CD4-positive, CD25-positive, alpha-beta regulatory T cell (primary cell): Measurements from ENCODE around the gene TMEM260. TPM values are rescaled to one million over a fixed set of nuclear protein-coding genes. Genes with fewer than 3 reads are reported as not detected.

Experiments
- ATAC-seq, 2 donors: fragments of 150-1000 bp; cut with Tn5 transposase; one replicate each; pipeline ENCODE4 v1.10.0; 2021; ENCODE audit warnings: low read depth in 2 of 2, moderate number of reproducible peaks in 2 of 2, moderate library complexity in 1 of 2
- DNase-seq, 3 donors: peaks; one replicate each; pipeline versions ENCODE4 v3.0.0 to v3.0.0-alpha.2; 2012 to 2022; ENCODE audit warnings: mixed read lengths in 1 of 3
- H3K27ac ChIP-seq: one replicate; pipeline ENCODE4 v1.7.0; 2013; ENCODE audit warnings: mild to moderate bottlenecking, low read length; ENCODE audit not compliant: insufficient read depth, poor library complexity, severe bottlenecking
- H3K27me3 ChIP-seq: one replicate; pipeline ENCODE4 v1.7.0; 2013; ENCODE audit warnings: low read length; ENCODE audit not compliant: control insufficient read depth, insufficient read depth
- H3K36me3 ChIP-seq: one replicate; pipeline ENCODE4 v1.7.0; 2013; ENCODE audit warnings: mild to moderate bottlenecking, low read length, moderate library complexity; ENCODE audit not compliant: control insufficient read depth, insufficient read depth
- H3K4me1 ChIP-seq: 2 replicates; pipeline ENCODE4 v1.7.0; 2013; ENCODE audit warnings: mild to moderate bottlenecking, low read length; ENCODE audit not compliant: insufficient read depth, control insufficient read depth, poor library complexity, severe bottlenecking
- H3K4me3 ChIP-seq: one replicate; pipeline ENCODE4 v1.7.0; 2013; ENCODE audit warnings: low read depth, mild to moderate bottlenecking, low read length, moderate library complexity
- H3K9me3 ChIP-seq, 2 experiments: 1 replicate in 1 of 2; 2 replicates in 1 of 2; pipeline ENCODE4 v1.7.0; 2013; ENCODE audit warnings: low read length in 2 of 2, mild to moderate bottlenecking in 1 of 2, moderate library complexity in 1 of 2; ENCODE audit not compliant: control insufficient read depth in 2 of 2
- H3K27ac Mint-ChIP-seq, 3 donors: one replicate each; pipeline ENCODE4 v1.8.0; 2020 to 2022; ENCODE audit warnings: mild to moderate bottlenecking in 3 of 3, mixed read lengths in 3 of 3, moderate library complexity in 2 of 3
- H3K27me3 Mint-ChIP-seq: one replicate; pipeline ENCODE4 v1.8.0; 2022; ENCODE audit warnings: mild to moderate bottlenecking, mixed read lengths
- H3K36me3 Mint-ChIP-seq: one replicate; pipeline ENCODE4 v1.8.0; 2020; ENCODE audit warnings: mixed read lengths
- H3K4me1 Mint-ChIP-seq, 4 donors: one replicate each; pipeline ENCODE4 v1.8.0; 2020 to 2022; ENCODE audit warnings: mixed read lengths in 4 of 4, mild to moderate bottlenecking in 1 of 4
- H3K4me3 Mint-ChIP-seq, 4 donors: one replicate each; pipeline ENCODE4 v1.8.0; 2020 to 2022; ENCODE audit warnings: mild to moderate bottlenecking in 4 of 4, mixed read lengths in 4 of 4, moderate library complexity in 3 of 4
- H3K9me3 Mint-ChIP-seq, 7 donors: one replicate each; pipeline ENCODE4 v1.8.0; 2020 to 2022; ENCODE audit warnings: mixed read lengths in 7 of 7, mild to moderate bottlenecking in 3 of 7, moderate library complexity in 2 of 7
- polyA plus RNA-seq, 4 donors: library from polyadenylated mRNA; unstranded; fragments of 300-500 nt; fragmentation: Illumina TruSeq; gene quantifications; one replicate each; pipeline ENCODE4 v1.2.3, GENCODE V29; 2021
- total RNA-seq: library from RNA; stranded (reverse); gene quantifications from one replicate; pipeline ENCODE4 v1.2.3, GENCODE V29; 2022

TMEM260 gene
- total and polyA plus RNA-seq, 5 donors from 2014 or later, result 10.3 to 29.0 (median 11.6) TPM

GRCh38 chr14:56581041-56581727 lies 1.6 kb downstream of the TMEM260 start:
- no peak overlapping the region for H3K27ac ChIP-seq
- H3K36me3 ChIP-seq, result peaks cover 10% of the 10 kb centered on the region
- Mint-ChIP-seq H3K36me3 (peaks cover under 1% of the 10 kb centered on the region), H3K27ac (peak overlapping the region in 2 of 3 donors; percentile 1 to 64), H3K27me3 (no peaks in the 10 kb centered on the region), H3K9me3 (no peaks in the 10 kb centered on the region), H3K4me3 (peak overlapping the region in 3 of 4 donors; percentile 92 to 99 (median 96)), H3K4me1 (peaks cover 44 to 54% (median 48%) of the 10 kb centered on the region in 4 donors)
- peaks cover 33% of the 10 kb centered on the region for H3K4me1 ChIP-seq
- no peak for ATAC-seq
- H3K4me3 ChIP-seq, result peak overlapping the region; percentile 95
- no peaks in the 10 kb centered on the region for H3K9me3 ChIP-seq
- peaks cover 5% of the 10 kb centered on the region for H3K27me3 ChIP-seq
- DNase-seq, result no peak

- DNase-seq (no peak), ATAC-seq (no peak)
- H3K27me3 ChIP-seq, result no peaks in the 10 kb centered on the region
- H3K27ac Mint-ChIP-seq, result no peak overlapping the region
- H3K27me3 Mint-ChIP-seq, result no peaks in the 10 kb centered on the region
- peak overlapping the region in 1 of 4 donors; percentile 29 for H3K4me3 Mint-ChIP-seq
- peaks cover 29% of the 10 kb centered on the region for H3K4me1 ChIP-seq
- peaks cover 41 to 49% (median 44%) of the 10 kb centered on the region in 4 donors for H3K4me1 Mint-ChIP-seq
- H3K4me3 ChIP-seq, result no peak overlapping the region
- no peaks in the 10 kb centered on the region for H3K9me3 ChIP-seq
- H3K27ac ChIP-seq, result no peak overlapping the region
- H3K36me3 ChIP-seq, result peaks cover 26% of the 10 kb centered on the region
- no peaks in the 10 kb centered on the region for H3K9me3 Mint-ChIP-seq
- peaks cover 3% of the 10 kb centered on the region for H3K36me3 Mint-ChIP-seq
Observed at GRCh38 chr14:56585461-56586084, 6.0 kb downstream of the TMEM260 start.

- H3K4me1 Mint-ChIP-seq, result peaks cover 27 to 42% (median 33%) of the 10 kb centered on the region in 4 donors
- H3K27me3 Mint-ChIP-seq, result no peaks in the 10 kb centered on the region
- no peaks in the 10 kb centered on the region for H3K27me3 ChIP-seq
- ATAC-seq (no peak), DNase-seq (no peak)
- H3K27ac Mint-ChIP-seq, result peak overlapping the region in 1 of 3 donors; percentile 2
- H3K9me3 ChIP-seq, result no peaks in the 10 kb centered on the region
- no peak overlapping the region for H3K4me3 ChIP-seq
- H3K36me3 ChIP-seq, result peaks cover 33% of the 10 kb centered on the region
- H3K4me3 Mint-ChIP-seq, result no peak overlapping the region
- H3K27ac ChIP-seq, result no peak overlapping the region
- H3K4me1 ChIP-seq, result peaks cover 8% of the 10 kb centered on the region
- H3K36me3 Mint-ChIP-seq, result peaks cover 3% of the 10 kb centered on the region
- no peaks in the 10 kb centered on the region for H3K9me3 Mint-ChIP-seq
Observed at GRCh38 chr14:56587701-56588100, 8.1 kb downstream of the TMEM260 start.

- Mint-ChIP-seq H3K4me3 (no peak overlapping the region), H3K9me3 (no peaks in the 10 kb centered on the region), H3K36me3 (peaks cover 13% of the 10 kb centered on the region), H3K27me3 (no peaks in the 10 kb centered on the region), H3K4me1 (peaks cover 7 to 21% (median 14%) of the 10 kb centered on the region in 4 donors), H3K27ac (peak overlapping the region in 1 of 3 donors; percentile 20)
- no peak overlapping the region for H3K27ac ChIP-seq
- no peak overlapping the region for H3K4me3 ChIP-seq
- no peak for ATAC-seq
- no peak for DNase-seq
- peaks cover 39% of the 10 kb centered on the region for H3K36me3 ChIP-seq
- no peaks in the 10 kb centered on the region for H3K9me3 ChIP-seq
- H3K27me3 ChIP-seq, result no peaks in the 10 kb centered on the region
- H3K4me1 ChIP-seq, result no peaks in the 10 kb centered on the region
Observed at GRCh38 chr14:56590535-56590960, 10.9 kb downstream of the TMEM260 start.

GRCh38 chr14:56592746-56593544 lies 13.3 kb downstream of the TMEM260 start:
- no peak overlapping the region for H3K27ac ChIP-seq
- Mint-ChIP-seq H3K9me3 (peaks cover 0 to 2% (median 0%) of the 10 kb centered on the region in 7 donors), H3K27ac (no peak overlapping the region), H3K4me3 (no peak overlapping the region), H3K4me1 (peaks cover 8 to 13% (median 10%) of the 10 kb centered on the region in 4 donors), H3K27me3 (no peaks in the 10 kb centered on the region), H3K36me3 (peaks cover 18% of the 10 kb centered on the region)
- H3K4me1 ChIP-seq, result no peaks in the 10 kb centered on the region
- ATAC-seq (no peak), DNase-seq (no peak)
- no peak overlapping the region for H3K4me3 ChIP-seq
- H3K27me3 ChIP-seq, result no peaks in the 10 kb centered on the region
- no peaks in the 10 kb centered on the region for H3K9me3 ChIP-seq
- H3K36me3 ChIP-seq, result peaks cover 23% of the 10 kb centered on the region

- Histone ChIP-seq H3K4me1 (no peaks in the 10 kb centered on the region), H3K9me3 (no peaks in the 10 kb centered on the region), H3K36me3 (peaks cover 23% of the 10 kb centered on the region), H3K27me3 (no peaks in the 10 kb centered on the region), H3K4me3 (no peak overlapping the region), H3K27ac (no peak overlapping the region)
- H3K4me1 Mint-ChIP-seq, result peaks cover 4 to 13% (median 11%) of the 10 kb centered on the region in 4 donors
- ATAC-seq, result no peak
- H3K27me3 Mint-ChIP-seq, result no peaks in the 10 kb centered on the region
- peaks cover 32% of the 10 kb centered on the region for H3K36me3 Mint-ChIP-seq
- H3K9me3 Mint-ChIP-seq, result peaks cover 0 to 3% (median 0%) of the 10 kb centered on the region in 7 donors
- no peak overlapping the region for H3K27ac Mint-ChIP-seq
- H3K4me3 Mint-ChIP-seq, result no peak overlapping the region
- DNase-seq, result no peak
Observed at GRCh38 chr14:56594428-56594827, 14.8 kb downstream of the TMEM260 start.

- DNase-seq (no peak), ATAC-seq (no peak)
- Histone ChIP-seq H3K4me1 (no peaks in the 10 kb centered on the region), H3K36me3 (peaks cover 4% of the 10 kb centered on the region), H3K4me3 (no peak overlapping the region), H3K9me3 (no peaks in the 10 kb centered on the region), H3K27me3 (no peaks in the 10 kb centered on the region), H3K27ac (no peak overlapping the region)
- Mint-ChIP-seq H3K36me3 (peaks cover 34% of the 10 kb centered on the region), H3K27ac (peak overlapping the region in 2 of 3 donors; percentile 4 to 13), H3K4me3 (no peak overlapping the region), H3K9me3 (peaks cover 0 to 3% (median 0%) of the 10 kb centered on the region in 7 donors), H3K4me1 (peaks cover 9 to 26% (median 10%) of the 10 kb centered on the region in 4 donors), H3K27me3 (no peaks in the 10 kb centered on the region)
Observed at GRCh38 chr14:56598519-56598918, 18.9 kb downstream of the TMEM260 start.
